HepG2 (cell line): Measurements from ENCODE around the gene CORO1C. TPM values are rescaled to one million over a fixed set of nuclear protein-coding genes. Genes with fewer than 3 reads are reported as not detected.

ENCODE experiments used
- HDAC1 ChIP-seq: sonication (generic); formaldehyde crosslinking; IDR thresholded peaks from 2 replicates; pipeline ENCODE4 v1.5.1; 2020; ENCODE audit warnings: mild to moderate bottlenecking, missing genetic modification reagents
- IRF2 ChIP-seq: IDR thresholded peaks from 2 replicates; pipeline ENCODE4 v1.6.1; 2018; ENCODE audit warnings: missing genetic modification reagents, missing compliant biosample characterization
- JUNB ChIP-seq: sonication (generic); formaldehyde crosslinking; IDR thresholded peaks from 2 replicates; pipeline ENCODE4 v1.8.0; 2022; ENCODE audit warnings: missing genetic modification reagents, mild to moderate bottlenecking, borderline replicate concordance
- MED1 ChIP-seq: sonication (generic); formaldehyde crosslinking; IDR thresholded peaks from 2 replicates; pipeline ENCODE4 v1.4.0; 2020; ENCODE audit warnings: missing genetic modification reagents
- MIER2 ChIP-seq: IDR thresholded peaks from 2 replicates; pipeline ENCODE4 v1.6.1; 2016; ENCODE audit warnings: missing biosample characterization, missing genetic modification reagents
- NCOR1 ChIP-seq: fragments of 200-600 bp; sonication (generic); IDR thresholded peaks from 2 replicates; pipeline ENCODE4 v1.7.0; 2017; ENCODE audit warnings: antibody characterized with exemption, low read length, borderline replicate concordance
- POGZ ChIP-seq: sonication (generic); formaldehyde crosslinking; IDR thresholded peaks from 2 replicates; pipeline ENCODE4 v1.4.0; 2020; ENCODE audit warnings: mild to moderate bottlenecking, missing genetic modification reagents
- POLR2G ChIP-seq: fragments of 200-400 bp; formaldehyde crosslinking; IDR thresholded peaks from 2 replicates; pipeline ENCODE4 v1.6.1; 2018; ENCODE audit warnings: mild to moderate bottlenecking, low read depth, low read length, moderate library complexity
- SAP130 ChIP-seq: IDR thresholded peaks from 2 replicates; pipeline ENCODE4 v1.6.1; 2016; ENCODE audit warnings: low read depth
- SMAD1 ChIP-seq: sonication (generic); formaldehyde crosslinking; IDR thresholded peaks from 2 replicates; pipeline ENCODE4 v1.4.0; 2020; ENCODE audit warnings: missing genetic modification reagents, low read depth, mild to moderate bottlenecking, borderline replicate concordance
- SMARCE1 ChIP-seq: fragments of 450-650 bp; IDR thresholded peaks from 2 replicates; pipeline ENCODE4 v1.6.1; 2017; ENCODE audit warnings: borderline replicate concordance
- SOX6 ChIP-seq, 2 experiments: fragments of 450-650 bp in 1 of 2; sonication (generic) in 1 of 2; formaldehyde crosslinking in 1 of 2; IDR thresholded peaks; 2 replicates each; pipeline versions ENCODE4 v1.4.0 to v1.6.1; 2017 to 2020; ENCODE audit warnings: antibody characterized with exemption in 1 of 2, mild to moderate bottlenecking in 1 of 2, missing genetic modification reagents in 1 of 2
- TARDBP ChIP-seq: sonication (generic); formaldehyde crosslinking; IDR thresholded peaks from 2 replicates; pipeline ENCODE4 v1.8.0; 2022; ENCODE audit warnings: mild to moderate bottlenecking, missing genetic modification reagents
- TBX3 ChIP-seq: fragments of 450-650 bp; IDR thresholded peaks from 2 replicates; pipeline ENCODE4 v1.6.1; 2017; ENCODE audit warnings: antibody characterized with exemption, mild to moderate bottlenecking, inconsistent platforms, borderline replicate concordance
- ZFP36L1 ChIP-seq: sonication (generic); formaldehyde crosslinking; IDR thresholded peaks from 2 replicates; pipeline ENCODE4 v1.8.0; 2022; ENCODE audit warnings: mild to moderate bottlenecking, missing genetic modification reagents, moderate library complexity
- ZMYM3 ChIP-seq: sonication (generic); formaldehyde crosslinking; IDR thresholded peaks from 2 replicates; pipeline ENCODE4 v1.5.1; 2020; ENCODE audit warnings: mild to moderate bottlenecking, missing genetic modification reagents
- ZNF274 ChIP-seq: sonication (generic); formaldehyde crosslinking; IDR thresholded peaks from 2 replicates; pipeline ENCODE4 v1.5.1; 2020; ENCODE audit warnings: mild to moderate bottlenecking, missing genetic modification reagents
- ZNF331 ChIP-seq: sonication (generic); formaldehyde crosslinking; IDR thresholded peaks from 2 replicates; pipeline ENCODE4 v1.4.0; 2020; ENCODE audit warnings: missing genetic modification reagents
- ZNF564 ChIP-seq: sonication (generic); formaldehyde crosslinking; IDR thresholded peaks from 2 replicates; pipeline ENCODE4 v1.8.1; 2023; ENCODE audit warnings: mild to moderate bottlenecking, missing genetic modification reagents
- polyA plus RNA-seq, 8 experiments: library from polyadenylated mRNA; depleted of rRNA in 3 of 8; stranded (reverse) in 7 of 8; unstranded in 1 of 8; fragments of >200 nt; fragmentation: Illumina TruSeq in 4 of 8; extraction: Trizol in 4 of 8; gene quantifications; 2 replicates each; pipeline versions ENCODE4 v1.2.1 to v1.2.3, GENCODE V29; 2011 to 2016; ENCODE audit warnings: low read depth in 4 of 8, missing spikeins in 1 of 8, mixed read lengths in 1 of 8; ENCODE audit not compliant: insufficient read depth in 1 of 8
- total RNA-seq, 5 experiments: library from RNA; depleted of rRNA; stranded (reverse); fragments of >200 nt; fragmentation: Illumina TruSeq; extraction: Trizol; gene quantifications; 2 replicates each; pipeline ENCODE4 v1.2.3, GENCODE V29; 2016; ENCODE audit warnings: low read depth in 1 of 5
- TF ChIP-seq, protein P1 (sequence below): sonication (generic); formaldehyde crosslinking; IDR thresholded peaks from 2 replicates; pipeline ENCODE4 v1.5.0; 2020; ENCODE audit warnings: missing genetic modification reagents
- TF ChIP-seq, protein P2 (sequence below): IDR thresholded peaks from 2 replicates; pipeline ENCODE4 v1.6.1; 2018; ENCODE audit warnings: missing genetic modification reagents

The CORO1C gene
- total and polyA plus RNA-seq, 2 of the 13 experiments (the other 11 are each of a cell fraction or from before 2014, with no cell fraction given): 73.7 to 131 TPM

DNA sequence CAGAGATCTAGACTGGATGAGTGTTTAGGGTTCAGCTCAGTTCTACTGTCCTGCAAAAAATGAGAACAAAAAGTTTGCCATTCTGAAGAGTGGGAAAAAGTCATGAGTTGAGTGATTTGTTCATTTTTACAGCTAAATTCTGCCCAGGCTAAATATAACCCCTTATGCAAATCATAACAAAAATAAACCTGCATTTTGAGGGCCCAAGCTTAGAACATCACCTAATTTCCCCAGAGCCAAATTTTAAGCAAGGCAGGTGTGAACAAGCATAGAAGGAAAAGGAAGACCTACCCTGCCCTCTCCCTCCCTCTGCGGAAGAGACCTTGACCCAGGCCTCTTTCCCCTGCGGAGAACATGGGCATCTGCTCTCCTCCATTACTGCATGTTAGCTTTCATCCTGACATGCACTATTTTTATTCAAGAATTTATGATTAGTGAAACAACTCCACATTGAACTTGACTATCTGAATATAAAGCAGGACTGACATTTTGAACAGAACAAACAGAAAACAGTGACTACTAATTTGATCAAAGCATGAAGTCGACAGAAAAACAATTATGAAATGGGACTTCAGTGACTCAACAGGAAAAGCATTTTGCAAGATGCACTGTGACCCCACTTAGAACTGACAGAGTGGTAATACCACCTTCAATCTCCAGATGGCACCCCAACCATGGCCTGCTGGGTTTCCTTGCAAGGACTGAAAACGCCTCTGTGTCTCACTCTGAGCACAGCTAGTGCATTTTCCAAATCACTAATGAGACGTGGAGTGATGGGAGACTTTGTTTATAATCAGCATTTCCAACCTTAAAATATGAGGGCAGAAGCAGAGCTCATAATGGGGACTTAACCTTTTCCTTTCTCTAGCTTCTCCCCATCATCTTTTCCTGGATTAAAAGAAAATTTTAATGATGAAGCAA is 66.7 kb downstream of the CORO1C start (continued):
- TF ChIP-seq HDAC1 (CRISPR knock-in tag) (peak; percentile 38; the same call in 1 of the 2 replicates), TBX3 (peak; percentile 56; the same call in 1 of the 2 replicates), SOX6 (IDR thresholded peaks at IDR 0.05) (no peak), SOX6 (CRISPR knock-in tag; IDR thresholded peaks at IDR 0.05) (peak; percentile 75), MIER2 (no peak), POGZ (CRISPR knock-in tag) (0 out of 2 replicates have a peak, but pooled peaks have one; percentile 42), SAP130 (CRISPR knock-in tag) (peak; percentile 91), ZNF274 (CRISPR knock-in tag) (no peak), TARDBP (CRISPR knock-in tag) (0 out of 2 replicates have a peak, but pooled peaks have one; percentile 46), MED1 (CRISPR knock-in tag) (peak; percentile 79), ZMYM3 (CRISPR knock-in tag) (peak; percentile 17; the same call in 1 of the 2 replicates), JUNB (CRISPR knock-in tag) (peak; percentile 61; the same call in 1 of the 2 replicates), SMAD1 (CRISPR knock-in tag) (no peak), ZNF331 (CRISPR knock-in tag) (peak; percentile 39), IRF2 (peak; percentile 64), ZFP36L1 (CRISPR knock-in tag) (no peak; the same call in 1 of the 2 replicates), ZNF564 (CRISPR knock-in tag) (no peak), POLR2G (no peak), SMARCE1 (no peak), NCOR1 (peak; percentile 88; the same call in 1 of the 2 replicates)
- TF ChIP-seq, protein P1, sequence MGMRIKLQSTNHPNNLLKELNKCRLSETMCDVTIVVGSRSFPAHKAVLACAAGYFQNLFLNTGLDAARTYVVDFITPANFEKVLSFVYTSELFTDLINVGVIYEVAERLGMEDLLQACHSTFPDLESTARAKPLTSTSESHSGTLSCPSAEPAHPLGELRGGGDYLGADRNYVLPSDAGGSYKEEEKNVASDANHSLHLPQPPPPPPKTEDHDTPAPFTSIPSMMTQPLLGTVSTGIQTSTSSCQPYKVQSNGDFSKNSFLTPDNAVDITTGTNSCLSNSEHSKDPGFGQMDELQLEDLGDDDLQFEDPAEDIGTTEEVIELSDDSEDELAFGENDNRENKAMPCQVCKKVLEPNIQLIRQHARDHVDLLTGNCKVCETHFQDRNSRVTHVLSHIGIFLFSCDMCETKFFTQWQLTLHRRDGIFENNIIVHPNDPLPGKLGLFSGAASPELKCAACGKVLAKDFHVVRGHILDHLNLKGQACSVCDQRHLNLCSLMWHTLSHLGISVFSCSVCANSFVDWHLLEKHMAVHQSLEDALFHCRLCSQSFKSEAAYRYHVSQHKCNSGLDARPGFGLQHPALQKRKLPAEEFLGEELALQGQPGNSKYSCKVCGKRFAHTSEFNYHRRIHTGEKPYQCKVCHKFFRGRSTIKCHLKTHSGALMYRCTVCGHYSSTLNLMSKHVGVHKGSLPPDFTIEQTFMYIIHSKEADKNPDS (CRISPR knock-in tag): no peak
- TF ChIP-seq, protein P2, sequence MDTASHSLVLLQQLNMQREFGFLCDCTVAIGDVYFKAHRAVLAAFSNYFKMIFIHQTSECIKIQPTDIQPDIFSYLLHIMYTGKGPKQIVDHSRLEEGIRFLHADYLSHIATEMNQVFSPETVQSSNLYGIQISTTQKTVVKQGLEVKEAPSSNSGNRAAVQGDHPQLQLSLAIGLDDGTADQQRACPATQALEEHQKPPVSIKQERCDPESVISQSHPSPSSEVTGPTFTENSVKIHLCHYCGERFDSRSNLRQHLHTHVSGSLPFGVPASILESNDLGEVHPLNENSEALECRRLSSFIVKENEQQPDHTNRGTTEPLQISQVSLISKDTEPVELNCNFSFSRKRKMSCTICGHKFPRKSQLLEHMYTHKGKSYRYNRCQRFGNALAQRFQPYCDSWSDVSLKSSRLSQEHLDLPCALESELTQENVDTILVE: peak; percentile 71; the same call in 1 of the 2 replicates
- TF ChIP-seq, all 625 proteins: peak for 128
